Measurements from ENCODE around the gene AREG. TPM values are rescaled to one million over a fixed set of nuclear protein-coding genes. Genes with fewer than 3 reads are reported as not detected.

AREG gene
- total RNA-seq, 1 donor from 2014 or later = 197 TPM

GRCh38 chr4:74471264-74471663 is 26.3 kb downstream of the AREG start:
- H3K27me3 ChIP-seq (ENCODE audit: control insufficient read depth, insufficient read depth, low read length) = no peaks in the 10 kb centered on the region
- no peak for FAIRE-seq
- DNase-seq (ENCODE audit: low read depth) = peak; percentile 49
- no peaks in the 10 kb centered on the region for H3K36me3 ChIP-seq (ENCODE audit: control insufficient read depth, insufficient read depth, low read length)
- no peak overlapping the region for H3K4me3 ChIP-seq (ENCODE audit: low read depth, low read length)
- no peak for TF ChIP-seq CTCF (IDR thresholded peaks at IDR 0.05; ENCODE audit: insufficient read depth, low read length, severe bottlenecking)

GRCh38 chr4:74473155-74473811 is 28.3 kb downstream of the AREG start:
- DNase-seq (ENCODE audit: low read depth) (peak; percentile 92), FAIRE-seq (peak; percentile 99)
- no peak for TF ChIP-seq CTCF (IDR thresholded peaks at IDR 0.05; ENCODE audit: insufficient read depth, low read length, severe bottlenecking)
- Histone ChIP-seq H3K36me3 (ENCODE audit: control insufficient read depth, insufficient read depth, low read length) (no peaks in the 10 kb centered on the region), H3K4me3 (ENCODE audit: low read depth, low read length) (no peak overlapping the region), H3K27me3 (ENCODE audit: control insufficient read depth, insufficient read depth, low read length) (no peaks in the 10 kb centered on the region)

- TF ChIP-seq CTCF (IDR thresholded peaks at IDR 0.05; ENCODE audit: insufficient read depth, low read length, severe bottlenecking) = no peak
- no peak for FAIRE-seq
- peak; percentile 68 for DNase-seq (ENCODE audit: low read depth)
- Histone ChIP-seq H3K4me3 (ENCODE audit: low read depth, low read length) (no peak overlapping the region), H3K36me3 (ENCODE audit: control insufficient read depth, insufficient read depth, low read length) (no peaks in the 10 kb centered on the region), H3K27me3 (ENCODE audit: control insufficient read depth, insufficient read depth, low read length) (no peaks in the 10 kb centered on the region)
These were observed 29.6 kb downstream of the AREG start for GRCh38 chr4:74474345-74475090.

- Histone ChIP-seq H3K36me3 (ENCODE audit: control insufficient read depth, insufficient read depth, low read length) (no peaks in the 10 kb centered on the region), H3K4me3 (ENCODE audit: low read depth, low read length) (no peak overlapping the region), H3K27me3 (ENCODE audit: control insufficient read depth, insufficient read depth, low read length) (no peaks in the 10 kb centered on the region)
- TF ChIP-seq CTCF (IDR thresholded peaks at IDR 0.05; ENCODE audit: insufficient read depth, low read length, severe bottlenecking) = no peak
- no peak for DNase-seq (ENCODE audit: low read depth)
- FAIRE-seq = peak; percentile 40
These were observed 30.3 kb downstream of the AREG start for GRCh38 chr4:74475091-74475800.

- no peaks in the 10 kb centered on the region for H3K27me3 ChIP-seq (ENCODE audit: control insufficient read depth, insufficient read depth, low read length)
- no peak for DNase-seq (ENCODE audit: low read depth)
- TF ChIP-seq CTCF (IDR thresholded peaks at IDR 0.05; ENCODE audit: insufficient read depth, low read length, severe bottlenecking) = no peak
- H3K4me3 ChIP-seq (ENCODE audit: low read depth, low read length) = no peak overlapping the region
- FAIRE-seq = no peak
- H3K36me3 ChIP-seq (ENCODE audit: control insufficient read depth, insufficient read depth, low read length) = no peaks in the 10 kb centered on the region
These were observed 31.0 kb downstream of the AREG start for GRCh38 chr4:74475946-74476345.
